ENCODE measurements around the gene TMEM176A. TPM values are rescaled to one million over a fixed set of nuclear protein-coding genes. Genes with fewer than 3 reads are reported as not detected.

The TMEM176A gene
- total RNA-seq, 1 donor from 2014 or later = not detected

- peaks cover 6% of the 10 kb centered on the region for H3K27me3 Mint-ChIP-seq
- CTCF ChIA-PET = no interaction called here
Measured at GRCh38 chr7:150826061-150826849, 25.7 kb downstream of the TMEM176A start.

GRCh38 chr7:150828384-150828783 is 27.8 kb downstream of the TMEM176A start:
- no peaks in the 10 kb centered on the region for H3K4me1 Mint-ChIP-seq
- H3K27me3 Mint-ChIP-seq = peaks cover 7% of the 10 kb centered on the region
- intact Hi-C loops (cut with micrococcal nuclease) = no loop called here
- ChIA-PET POLR2A (no interaction called here), CTCF (no interaction called here)
- no peak for ATAC-seq (ENCODE audit: low read depth)
- no peaks in the 10 kb centered on the region for H3K9me3 Mint-ChIP-seq
- no peak for DNase-seq
- no peak overlapping the region for H3K4me3 Mint-ChIP-seq
- H3K36me3 Mint-ChIP-seq (ENCODE audit: low read depth) = no peaks in the 10 kb centered on the region
- H3K27ac Mint-ChIP-seq = no peak overlapping the region
- no peak for TF ChIP-seq CTCF (IDR thresholded peaks at IDR 0.05)

More at GRCh38 chr7:150826061-150826849, 25.7 kb downstream of the TMEM176A start:
- H3K36me3 Mint-ChIP-seq (ENCODE audit: low read depth) = no peaks in the 10 kb centered on the region
- POLR2A ChIA-PET = no interaction called here
- intact Hi-C loops (cut with micrococcal nuclease) = no loop called here
- H3K4me3 Mint-ChIP-seq = no peak overlapping the region
- peaks cover 6% of the 10 kb centered on the region for H3K9me3 Mint-ChIP-seq
- H3K4me1 Mint-ChIP-seq = no peaks in the 10 kb centered on the region
- TF ChIP-seq CTCF (IDR thresholded peaks at IDR 0.05) = no peak
- DNase-seq (no peak), ATAC-seq (ENCODE audit: low read depth) (no peak)
- H3K27ac Mint-ChIP-seq = no peak overlapping the region

GRCh38 chr7:150829426-150829825 is 28.9 kb downstream of the TMEM176A start:
- H3K4me3 Mint-ChIP-seq = no peak overlapping the region
- no peaks in the 10 kb centered on the region for H3K9me3 Mint-ChIP-seq
- ChIA-PET CTCF (no interaction called here), POLR2A (no interaction called here)
- TF ChIP-seq CTCF (IDR thresholded peaks at IDR 0.05) = no peak
- intact Hi-C loops (cut with micrococcal nuclease) = no loop called here
- ATAC-seq (ENCODE audit: low read depth) (no peak), DNase-seq (no peak)
- H3K27me3 Mint-ChIP-seq = peaks cover 9% of the 10 kb centered on the region
- H3K36me3 Mint-ChIP-seq (ENCODE audit: low read depth) = no peaks in the 10 kb centered on the region
- no peak overlapping the region for H3K27ac Mint-ChIP-seq
- H3K4me1 Mint-ChIP-seq = no peaks in the 10 kb centered on the region

GRCh38 chr7:150830937-150831336 is 30.4 kb downstream of the TMEM176A start:
- Mint-ChIP-seq H3K4me1 (no peaks in the 10 kb centered on the region), H3K27me3 (peaks cover 12% of the 10 kb centered on the region), H3K27ac (no peak overlapping the region), H3K4me3 (no peak overlapping the region), H3K36me3 (ENCODE audit: low read depth) (no peaks in the 10 kb centered on the region), H3K9me3 (no peaks in the 10 kb centered on the region)
- no peak for ATAC-seq (ENCODE audit: low read depth)
- DNase-seq = no peak
- CTCF ChIA-PET = no interaction called here
- intact Hi-C loops (cut with micrococcal nuclease) = no loop called here
- POLR2A ChIA-PET = no interaction called here
- TF ChIP-seq CTCF (IDR thresholded peaks at IDR 0.05) = no peak

- no peak for TF ChIP-seq CTCF (IDR thresholded peaks at IDR 0.05)
- Mint-ChIP-seq H3K27me3 (peaks cover 8% of the 10 kb centered on the region), H3K4me3 (no peak overlapping the region), H3K27ac (no peak overlapping the region), H3K4me1 (no peaks in the 10 kb centered on the region), H3K36me3 (ENCODE audit: low read depth) (no peaks in the 10 kb centered on the region), H3K9me3 (no peaks in the 10 kb centered on the region)
- no peak for ATAC-seq (ENCODE audit: low read depth)
- intact Hi-C loops (cut with micrococcal nuclease) = no loop called here
- ChIA-PET POLR2A (no interaction called here), CTCF (no interaction called here)
- no peak for DNase-seq
Measured at GRCh38 chr7:150831851-150832250, 31.3 kb downstream of the TMEM176A start.
